Activated naive CD4-positive, alpha-beta T cell treated with anti-CD3 and anti-CD28 coated beads, Interleukin-2, amount 50 U/mL, for 24 hours (primary cell): ENCODE results near the gene CACNA2D4.

Experiments
- H3K27ac Mint-ChIP-seq: one replicate; pipeline ENCODE4 v1.8.0; 2021; ENCODE audit warnings: mild to moderate bottlenecking, mixed read lengths
- H3K27me3 Mint-ChIP-seq: one replicate; pipeline ENCODE4 v1.8.0; 2021; ENCODE audit warnings: mixed read lengths
- H3K36me3 Mint-ChIP-seq: one replicate; pipeline ENCODE4 v1.8.0; 2021; ENCODE audit warnings: mixed read lengths
- H3K4me1 Mint-ChIP-seq: one replicate; pipeline ENCODE4 v1.8.0; 2021; ENCODE audit warnings: mixed read lengths
- H3K4me3 Mint-ChIP-seq: one replicate; pipeline ENCODE4 v1.8.0; 2021; ENCODE audit warnings: mild to moderate bottlenecking, mixed read lengths
- H3K9me3 Mint-ChIP-seq: one replicate; pipeline ENCODE4 v1.8.0; 2021; ENCODE audit warnings: mixed read lengths

The CACNA2D4 gene

GRCh38 chr12:1749019-1749418 is 169.4 kb downstream of the CACNA2D4 start:
- H3K4me1 Mint-ChIP-seq = peaks cover 36% of the 10 kb centered on the region
- H3K4me3 Mint-ChIP-seq = no peak overlapping the region
- H3K9me3 Mint-ChIP-seq = peaks cover 6% of the 10 kb centered on the region
- H3K27me3 Mint-ChIP-seq = no peaks in the 10 kb centered on the region
- H3K27ac Mint-ChIP-seq = no peak overlapping the region
- H3K36me3 Mint-ChIP-seq = peaks cover 38% of the 10 kb centered on the region

- Mint-ChIP-seq H3K9me3 (peaks cover 6% of the 10 kb centered on the region), H3K27ac (no peak overlapping the region), H3K36me3 (peaks cover 36% of the 10 kb centered on the region), H3K27me3 (no peaks in the 10 kb centered on the region), H3K4me3 (no peak overlapping the region), H3K4me1 (peaks cover 30% of the 10 kb centered on the region)
Measured at GRCh38 chr12:1747609-1748008, 170.8 kb downstream of the CACNA2D4 start.

GRCh38 chr12:1744932-1745331 is 173.5 kb downstream of the CACNA2D4 start:
- Mint-ChIP-seq H3K27me3 (no peaks in the 10 kb centered on the region), H3K4me3 (no peak overlapping the region), H3K4me1 (peaks cover 45% of the 10 kb centered on the region), H3K27ac (no peak overlapping the region), H3K9me3 (peaks cover 6% of the 10 kb centered on the region), H3K36me3 (peaks cover 33% of the 10 kb centered on the region)
